PC-9 (cell line): ENCODE results near the gene VSIG10.

Experiments used
- CTCF ChIP-seq: fragments of 200-600 bp; sonication (generic); conservative IDR thresholded peaks from 2 replicates; pipeline ENCODE4 v1.6.1; 2017; ENCODE audit warnings: mixed run types, antibody characterized with exemption, mild to moderate bottlenecking, moderate library complexity
- EZH2 ChIP-seq: fragments of 200-600 bp; sonication (generic); IDR thresholded peaks from 2 replicates; pipeline ENCODE4 v1.8.0; 2017; ENCODE audit warnings: antibody characterized with exemption, low read depth

GRCh38 chr12:118107694-118108093, 3.9 kb upstream of the VSIG10 start:
- TF ChIP-seq CTCF (no peak), EZH2 (no peak)
